GM18502 (cell line): ENCODE measurements around the gene KRTAP10-1.

Experiments
- ATAC-seq: cut with Tn5 transposase; IDR thresholded peaks from one replicate; pipeline ENCODE4 v1.9.1; 2021; ENCODE audit warnings: mild to moderate bottlenecking; ENCODE audit not compliant: unreplicated experiment, poor library complexity

KRTAP10-1 gene

GRCh38 chr21:44530221-44530902 is 9.6 kb downstream of the KRTAP10-1 start:
- ATAC-seq = no peak

- no peak for ATAC-seq
Measured at GRCh38 chr21:44529503-44530125, 10.4 kb downstream of the KRTAP10-1 start.

GRCh38 chr21:44529011-44529421 is 11.0 kb downstream of the KRTAP10-1 start:
- ATAC-seq = no peak

GRCh38 chr21:44528634-44528995 is 11.4 kb downstream of the KRTAP10-1 start:
- ATAC-seq = no peak

- no peak for ATAC-seq
Measured at GRCh38 chr21:44527983-44528633, 11.9 kb downstream of the KRTAP10-1 start.

- ATAC-seq = no peak
Measured at GRCh38 chr21:44527156-44527982, 12.6 kb downstream of the KRTAP10-1 start.

GRCh38 chr21:44526096-44526997 is 13.6 kb downstream of the KRTAP10-1 start:
- ATAC-seq = no peak

- no peak for ATAC-seq
Measured at GRCh38 chr21:44525391-44526095, 14.5 kb downstream of the KRTAP10-1 start.

GRCh38 chr21:44524414-44525371 is 15.3 kb downstream of the KRTAP10-1 start:
- no peak for ATAC-seq

GRCh38 chr21:44523567-44524413 is 16.2 kb downstream of the KRTAP10-1 start:
- no peak for ATAC-seq

GRCh38 chr21:44522753-44523204 is 17.2 kb downstream of the KRTAP10-1 start:
- ATAC-seq = no peak

- no peak for ATAC-seq
Measured at GRCh38 chr21:44521928-44522752, 17.9 kb downstream of the KRTAP10-1 start.

- ATAC-seq = no peak
Measured at GRCh38 chr21:44521301-44521927, 18.6 kb downstream of the KRTAP10-1 start.

GRCh38 chr21:44520326-44521300 is 19.4 kb downstream of the KRTAP10-1 start:
- no peak for ATAC-seq
